Liver (tissue), 9 donors: ENCODE measurements around the gene YIPF1. TPM values are rescaled to one million over a fixed set of nuclear protein-coding genes. Genes with fewer than 3 reads are reported as not detected.

Experiments used
- DNase-seq: peaks from one replicate; pipeline ENCODE4 v3.0.0-alpha.2; 2017; ENCODE audit warnings: low spot score
- H3K27ac ChIP-seq, 2 donors: one replicate each; pipeline ENCODE4 v1.7.0; 2013; ENCODE audit warnings: inconsistent platforms in 2 of 2, low read length in 2 of 2, control low read depth in 1 of 2, low read depth in 1 of 2, mild to moderate bottlenecking in 1 of 2
- H3K27me3 ChIP-seq, 4 donors: one replicate each; pipeline versions ENCODE4 v1.6.1 to v1.7.0; 2013; ENCODE audit warnings: low read length in 3 of 4, inconsistent platforms in 1 of 4, mild to moderate bottlenecking in 1 of 4, moderate library complexity in 1 of 4; ENCODE audit not compliant: control insufficient read depth in 4 of 4, insufficient read depth in 4 of 4
- H3K36me3 ChIP-seq, 4 donors: one replicate each; pipeline versions ENCODE4 v1.6.1 to v1.7.0; 2013; ENCODE audit warnings: low read length in 3 of 4, mild to moderate bottlenecking in 3 of 4, low read depth in 1 of 4, moderate library complexity in 1 of 4; ENCODE audit not compliant: control insufficient read depth in 4 of 4, insufficient read depth in 3 of 4
- H3K4me1 ChIP-seq, 4 donors: one replicate each; pipeline versions ENCODE4 v1.6.1 to v1.7.0; 2013; ENCODE audit warnings: low read length in 3 of 4, mild to moderate bottlenecking in 3 of 4, moderate library complexity in 1 of 4; ENCODE audit not compliant: control insufficient read depth in 4 of 4, insufficient read depth in 4 of 4
- H3K4me3 ChIP-seq, 3 donors: one replicate each; pipeline versions ENCODE4 v1.6.1 to v1.7.0; 2013; ENCODE audit warnings: low read length in 3 of 3, control low read depth in 1 of 3, low read depth in 1 of 3, mild to moderate bottlenecking in 1 of 3
- H3K9ac ChIP-seq, 2 donors: one replicate each; pipeline ENCODE4 v1.7.0; 2013; ENCODE audit warnings: low read length in 2 of 2, mild to moderate bottlenecking in 2 of 2, moderate library complexity in 2 of 2, control low read depth in 1 of 2, low read depth in 1 of 2
- H3K9me3 ChIP-seq, 4 donors: one replicate each; pipeline versions ENCODE4 v1.6.1 to v1.7.0; 2013; ENCODE audit warnings: low read length in 3 of 4; ENCODE audit not compliant: control insufficient read depth in 4 of 4
- EGR1 ChIP-seq, 2 donors: IDR thresholded peaks; 2 replicates each; pipeline ENCODE4 v1.6.1; 2016 to 2018; ENCODE audit warnings: antibody characterized with exemption in 2 of 2, low read depth in 2 of 2
- GABPA ChIP-seq, 2 donors: IDR thresholded peaks in 1 of 2; conservative IDR thresholded peaks in 1 of 2; 2 replicates each; pipeline ENCODE4 v1.6.1; 2016; ENCODE audit warnings: antibody characterized with exemption in 2 of 2, mild to moderate bottlenecking in 1 of 2, moderate library complexity in 1 of 2
- HNF4A ChIP-seq, 2 donors: conservative IDR thresholded peaks; 2 replicates each; pipeline ENCODE4 v1.6.1; 2016; ENCODE audit warnings: antibody characterized with exemption in 2 of 2, mild to moderate bottlenecking in 2 of 2
- HNF4G ChIP-seq: IDR thresholded peaks from 2 replicates; pipeline ENCODE4 v1.6.1; 2016; ENCODE audit warnings: antibody characterized with exemption
- JUND ChIP-seq, 2 donors: IDR thresholded peaks; 2 replicates each; pipeline ENCODE4 v1.6.1; 2016; ENCODE audit warnings: antibody characterized with exemption in 2 of 2
- RAD21 ChIP-seq, 2 donors: IDR thresholded peaks; 2 replicates each; pipeline ENCODE4 v1.6.1; 2016; ENCODE audit warnings: antibody characterized with exemption in 2 of 2, mild to moderate bottlenecking in 2 of 2
- RXRA ChIP-seq, 2 donors: IDR thresholded peaks; 2 replicates each; pipeline ENCODE4 v1.6.1; 2017 to 2018; ENCODE audit warnings: antibody characterized with exemption in 2 of 2, mild to moderate bottlenecking in 1 of 2
- SP1 ChIP-seq: IDR thresholded peaks from 2 replicates; pipeline ENCODE4 v1.6.1; 2018; ENCODE audit warnings: antibody characterized with exemption, mild to moderate bottlenecking
- YY1 ChIP-seq: IDR thresholded peaks from 2 replicates; pipeline ENCODE4 v1.6.1; 2016; ENCODE audit warnings: antibody characterized with exemption, mild to moderate bottlenecking
- whole genome bisulfite sequencing: extraction: QIAGEN DNeasy Blood & Tissue Kit; methylation state at CpG from one replicate; pipeline ENCODE4 v1.1.7; 2013; 5-methylcytosine and 5-hydroxymethylcytosine counted together
- polyA plus RNA-seq, 2 donors: library from polyadenylated mRNA; stranded (reverse) in 1 of 2; unstranded in 1 of 2; fragments of 200-250 nt in 1 of 2; fragments of >200 nt in 1 of 2; fragmentation: Nextera tagmentation in 1 of 2; extraction: Ambion mirVana in 1 of 2; gene quantifications; one replicate each; pipeline versions ENCODE4 v1.2.1 to v1.2.3, GENCODE V29; 2013 to 2015
- total RNA-seq, 2 donors: library from RNA; depleted of rRNA; stranded (reverse); fragments of >200 nt; gene quantifications; one replicate each; pipeline ENCODE4 v1.2.3, GENCODE V29; 2014
- TF ChIP-seq, protein P1 (sequence below): fragments of 150-350 bp; IDR thresholded peaks from 2 replicates; pipeline ENCODE4 v1.5.1; 2017; ENCODE audit warnings: improper control_type of control experiment, low read depth, low read length; ENCODE audit not compliant: missing input control
- TF ChIP-seq, protein P2 (sequence below): IDR thresholded peaks from 2 replicates; pipeline ENCODE4 v1.6.1; 2016; ENCODE audit warnings: antibody characterized with exemption
- TF ChIP-seq, protein P3 (sequence below): IDR thresholded peaks from 2 replicates; pipeline ENCODE4 v1.6.1; 2016; ENCODE audit warnings: antibody characterized with exemption
- donor health status: healthy.
- donor health status: healthy.
- donor health status: healthy.
- donor health status: healthy.
- donor health status: healthy.

Gene YIPF1
- total and polyA plus RNA-seq, 4 donors, result 19.9 to 29.6 (median 28.1) TPM

DNA sequence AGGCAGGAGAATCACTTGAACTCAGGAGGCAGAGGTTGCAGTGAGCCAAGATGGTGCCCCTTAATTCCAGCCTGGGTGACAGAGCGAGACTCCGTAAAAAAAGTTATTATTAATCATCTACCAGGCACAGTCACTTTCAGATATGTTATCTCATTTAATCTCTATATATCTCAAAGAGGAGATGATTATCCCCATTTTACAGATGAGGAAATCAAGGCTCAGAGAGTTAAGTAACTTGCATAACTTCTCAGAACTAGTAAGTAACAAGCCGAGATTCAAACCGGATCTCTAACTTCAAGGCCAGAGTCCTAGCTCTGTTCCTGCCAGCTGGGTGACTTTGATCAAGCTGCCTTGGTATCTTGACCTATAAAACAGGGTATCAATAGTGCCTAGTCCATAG lies 21.8 kb upstream of the YIPF1 start (continued):
- TF ChIP-seq, protein P1, sequence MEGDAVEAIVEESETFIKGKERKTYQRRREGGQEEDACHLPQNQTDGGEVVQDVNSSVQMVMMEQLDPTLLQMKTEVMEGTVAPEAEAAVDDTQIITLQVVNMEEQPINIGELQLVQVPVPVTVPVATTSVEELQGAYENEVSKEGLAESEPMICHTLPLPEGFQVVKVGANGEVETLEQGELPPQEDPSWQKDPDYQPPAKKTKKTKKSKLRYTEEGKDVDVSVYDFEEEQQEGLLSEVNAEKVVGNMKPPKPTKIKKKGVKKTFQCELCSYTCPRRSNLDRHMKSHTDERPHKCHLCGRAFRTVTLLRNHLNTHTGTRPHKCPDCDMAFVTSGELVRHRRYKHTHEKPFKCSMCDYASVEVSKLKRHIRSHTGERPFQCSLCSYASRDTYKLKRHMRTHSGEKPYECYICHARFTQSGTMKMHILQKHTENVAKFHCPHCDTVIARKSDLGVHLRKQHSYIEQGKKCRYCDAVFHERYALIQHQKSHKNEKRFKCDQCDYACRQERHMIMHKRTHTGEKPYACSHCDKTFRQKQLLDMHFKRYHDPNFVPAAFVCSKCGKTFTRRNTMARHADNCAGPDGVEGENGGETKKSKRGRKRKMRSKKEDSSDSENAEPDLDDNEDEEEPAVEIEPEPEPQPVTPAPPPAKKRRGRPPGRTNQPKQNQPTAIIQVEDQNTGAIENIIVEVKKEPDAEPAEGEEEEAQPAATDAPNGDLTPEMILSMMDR, result no peak
- TF ChIP-seq, protein P2, sequence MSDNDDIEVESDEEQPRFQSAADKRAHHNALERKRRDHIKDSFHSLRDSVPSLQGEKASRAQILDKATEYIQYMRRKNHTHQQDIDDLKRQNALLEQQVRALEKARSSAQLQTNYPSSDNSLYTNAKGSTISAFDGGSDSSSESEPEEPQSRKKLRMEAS, result no peak
- no peak for TF ChIP-seq GABPA (IDR thresholded peaks at IDR 0.05 in 1 of 2, conservative IDR thresholded peaks at IDR 0.05 in 1 of 2)
- no peak for TF ChIP-seq SP1
- TF ChIP-seq YY1, result no peak
- no peak for TF ChIP-seq JUND (IDR thresholded peaks at IDR 0.05)
- no peak for TF ChIP-seq RXRA (IDR thresholded peaks at IDR 0.05)
- no peak for TF ChIP-seq EGR1 (IDR thresholded peaks at IDR 0.05; ENCODE audit: low read depth in 2 of 2)
- no peak for TF ChIP-seq HNF4G

DNA sequence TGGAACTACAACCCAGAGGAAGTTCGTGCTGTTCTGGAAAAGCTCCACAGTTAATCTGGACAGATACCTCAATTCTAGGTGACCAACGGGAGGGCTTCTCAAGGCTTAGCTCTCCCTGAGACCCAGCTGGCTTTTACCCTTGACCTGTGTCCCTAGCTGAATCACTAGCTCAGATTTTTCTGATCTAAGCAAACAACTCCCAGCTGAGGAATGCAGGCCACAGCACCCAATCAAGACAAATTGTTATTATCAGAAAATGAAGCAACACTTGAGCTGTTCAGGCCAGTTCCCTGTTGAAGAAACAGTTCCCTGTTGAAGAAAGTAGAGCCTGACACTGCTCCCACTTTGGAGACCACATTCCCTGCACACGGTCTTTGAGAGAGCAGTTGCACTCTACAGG lies 20.3 kb upstream of the YIPF1 start:
- peak in 1 of 2 donors; percentile 6 for TF ChIP-seq HNF4A (conservative IDR thresholded peaks at IDR 0.05)
- no peak for TF ChIP-seq RAD21 (IDR thresholded peaks at IDR 0.05)
- no peak overlapping the region for H3K27ac ChIP-seq
- H3K4me3 ChIP-seq, result no peak overlapping the region
- H3K9me3 ChIP-seq, result no peaks in the 10 kb centered on the region
- no peaks in the 10 kb centered on the region for H3K27me3 ChIP-seq
- no peaks in the 10 kb centered on the region for H3K4me1 ChIP-seq
- H3K36me3 ChIP-seq, result peaks cover 0 to 34% (median 11%) of the 10 kb centered on the region in 4 donors
- WGBS, result 87% methylated on average over 3 of the region's 3 CpGs
- no peak overlapping the region for H3K9ac ChIP-seq
- DNase-seq, result no peak

DNA sequence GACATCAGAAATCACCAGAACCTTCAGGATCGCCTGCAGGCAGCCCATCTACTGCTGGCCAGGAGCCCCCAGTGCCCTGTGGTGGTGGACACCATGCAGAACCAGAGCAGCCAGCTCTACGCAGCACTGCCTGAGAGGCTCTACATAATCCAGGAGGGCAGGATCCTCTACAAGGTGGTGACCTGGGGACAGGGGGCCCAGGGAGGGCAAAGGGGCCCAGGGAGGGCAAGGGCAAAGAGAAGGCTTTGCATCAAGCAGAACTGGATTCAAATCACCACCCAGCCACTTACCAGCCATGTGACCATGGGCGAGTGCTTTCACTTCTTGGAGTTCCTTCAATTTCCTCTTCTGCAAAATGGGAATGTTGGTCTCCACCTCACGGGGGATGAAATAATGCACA lies 16.5 kb upstream of the YIPF1 start:
- H3K4me1 ChIP-seq, result peaks cover 0 to 19% (median 3%) of the 10 kb centered on the region in 4 donors
- WGBS, result 92% methylated on average over 4 of the region's 4 CpGs
- no peak overlapping the region for H3K4me3 ChIP-seq
- H3K9me3 ChIP-seq, result no peaks in the 10 kb centered on the region
- no peak overlapping the region for H3K27ac ChIP-seq
- no peak for TF ChIP-seq SP1
- no peak overlapping the region for H3K9ac ChIP-seq
- DNase-seq, result no peak
- H3K36me3 ChIP-seq, result peaks cover 0 to 30% (median 10%) of the 10 kb centered on the region in 4 donors
- H3K27me3 ChIP-seq, result no peaks in the 10 kb centered on the region

DNA sequence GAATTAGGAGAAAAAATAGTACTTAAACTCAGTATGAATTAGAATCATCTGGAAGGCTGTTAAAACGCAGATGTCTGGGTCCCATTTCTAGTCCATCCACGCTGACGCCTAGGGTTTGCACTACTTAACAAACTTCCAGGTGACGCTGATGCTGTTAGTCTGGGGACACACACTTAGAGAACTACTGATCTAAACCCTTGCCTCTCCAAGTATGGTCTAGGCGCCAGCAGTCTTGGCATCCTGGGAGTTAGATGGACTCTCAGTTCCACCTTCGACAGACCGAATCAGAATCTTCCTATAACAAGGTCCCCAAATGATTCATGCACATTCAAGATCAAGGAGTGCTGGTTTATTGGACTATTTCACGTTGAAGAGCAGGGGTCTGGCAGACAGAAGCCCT lies 15.9 kb upstream of the YIPF1 start:
- Histone ChIP-seq H3K4me1 (peaks cover 3 to 26% (median 5%) of the 10 kb centered on the region in 4 donors), H3K9me3 (no peaks in the 10 kb centered on the region), H3K36me3 (peaks cover 0 to 25% (median 10%) of the 10 kb centered on the region in 4 donors), H3K27me3 (no peaks in the 10 kb centered on the region), H3K27ac (no peak overlapping the region), H3K4me3 (no peak overlapping the region), H3K9ac (no peak overlapping the region)
- WGBS, result 95% methylated on average over 8 of the region's 8 CpGs
- TF ChIP-seq, protein P3, sequence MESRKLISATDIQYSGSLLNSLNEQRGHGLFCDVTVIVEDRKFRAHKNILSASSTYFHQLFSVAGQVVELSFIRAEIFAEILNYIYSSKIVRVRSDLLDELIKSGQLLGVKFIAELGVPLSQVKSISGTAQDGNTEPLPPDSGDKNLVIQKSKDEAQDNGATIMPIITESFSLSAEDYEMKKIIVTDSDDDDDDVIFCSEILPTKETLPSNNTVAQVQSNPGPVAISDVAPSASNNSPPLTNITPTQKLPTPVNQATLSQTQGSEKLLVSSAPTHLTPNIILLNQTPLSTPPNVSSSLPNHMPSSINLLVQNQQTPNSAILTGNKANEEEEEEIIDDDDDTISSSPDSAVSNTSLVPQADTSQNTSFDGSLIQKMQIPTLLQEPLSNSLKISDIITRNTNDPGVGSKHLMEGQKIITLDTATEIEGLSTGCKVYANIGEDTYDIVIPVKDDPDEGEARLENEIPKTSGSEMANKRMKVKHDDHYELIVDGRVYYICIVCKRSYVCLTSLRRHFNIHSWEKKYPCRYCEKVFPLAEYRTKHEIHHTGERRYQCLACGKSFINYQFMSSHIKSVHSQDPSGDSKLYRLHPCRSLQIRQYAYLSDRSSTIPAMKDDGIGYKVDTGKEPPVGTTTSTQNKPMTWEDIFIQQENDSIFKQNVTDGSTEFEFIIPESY, result no peak
- no peak for TF ChIP-seq HNF4A (conservative IDR thresholded peaks at IDR 0.05)
- no peak for TF ChIP-seq SP1
- TF ChIP-seq, protein P1, result no peak
- TF ChIP-seq EGR1 (IDR thresholded peaks at IDR 0.05; ENCODE audit: low read depth in 2 of 2), result no peak
- TF ChIP-seq JUND (IDR thresholded peaks at IDR 0.05), result no peak
- no peak for DNase-seq
